GM10266 (cell line): ENCODE results near the gene CHN1.

Experiments used
- DNase-seq: peaks from one replicate; pipeline ENCODE4 v3.0.0; 2012; ENCODE audit errors: extremely low spot score
- CTCF ChIP-seq: IDR thresholded peaks from 2 replicates; pipeline ENCODE4 v1.5.1; 2012; ENCODE audit warnings: mild to moderate bottlenecking, low read depth; ENCODE audit not compliant: control insufficient read depth, insufficient read depth; ENCODE audit errors: missing control alignments

The CHN1 gene

GRCh38 chr2:174866421-174866820 lies 138.8 kb downstream of the CHN1 start:
- DNase-seq = no peak
- TF ChIP-seq CTCF = no peak

- TF ChIP-seq CTCF = no peak
- DNase-seq = no peak
Observed at GRCh38 chr2:174863183-174863582, 142.0 kb downstream of the CHN1 start.

GRCh38 chr2:174859563-174860169 lies 145.5 kb downstream of the CHN1 start:
- TF ChIP-seq CTCF = no peak

GRCh38 chr2:174858745-174859144 lies 146.4 kb downstream of the CHN1 start:
- DNase-seq = no peak
- TF ChIP-seq CTCF = no peak

More at GRCh38 chr2:174859563-174860169, 145.5 kb downstream of the CHN1 start:
- no peak for DNase-seq

GRCh38 chr2:174856447-174856846 lies 148.7 kb downstream of the CHN1 start:
- no peak for TF ChIP-seq CTCF
- no peak for DNase-seq

GRCh38 chr2:174846941-174847938 lies 157.9 kb downstream of the CHN1 start:
- no peak for DNase-seq
- no peak for TF ChIP-seq CTCF

GRCh38 chr2:174846218-174846617 lies 159.0 kb downstream of the CHN1 start:
- TF ChIP-seq CTCF = no peak
- DNase-seq = no peak
